UCSD-AML1 (cell line): ENCODE measurements around the gene SCN9A.
"Not testable (repeated sequence)": the region's sequence is repeated elsewhere in the genome, so short reads cannot be mapped to it uniquely, and the experiment has no call there.

Experiments used
- DNase-seq: peaks from one replicate; lab custom pipeline; 2025; ENCODE audit not compliant: unreplicated experiment; lab: John Stamatoyannopoulos, UW

Gene SCN9A

DNA sequence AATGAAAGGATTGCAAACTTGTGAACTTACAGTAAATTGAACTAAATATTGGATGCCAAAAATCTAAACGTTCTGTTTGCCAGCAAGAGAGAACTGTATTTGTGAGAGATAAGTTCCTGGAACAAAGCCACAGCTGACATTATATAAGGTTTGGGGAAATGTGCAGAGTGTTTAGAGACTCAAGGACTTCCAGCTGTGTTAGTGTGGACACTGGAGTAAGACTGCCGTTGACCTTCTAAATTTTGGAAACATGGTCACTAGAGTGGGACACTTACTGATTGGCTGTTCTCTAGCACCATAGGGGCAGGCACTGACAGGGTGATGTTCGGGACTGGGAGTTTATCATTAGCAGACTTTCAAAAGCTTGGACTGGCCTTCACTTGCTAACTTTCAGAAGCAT lies 40.5 kb downstream of the SCN9A start:
- no peak for DNase-seq

DNA sequence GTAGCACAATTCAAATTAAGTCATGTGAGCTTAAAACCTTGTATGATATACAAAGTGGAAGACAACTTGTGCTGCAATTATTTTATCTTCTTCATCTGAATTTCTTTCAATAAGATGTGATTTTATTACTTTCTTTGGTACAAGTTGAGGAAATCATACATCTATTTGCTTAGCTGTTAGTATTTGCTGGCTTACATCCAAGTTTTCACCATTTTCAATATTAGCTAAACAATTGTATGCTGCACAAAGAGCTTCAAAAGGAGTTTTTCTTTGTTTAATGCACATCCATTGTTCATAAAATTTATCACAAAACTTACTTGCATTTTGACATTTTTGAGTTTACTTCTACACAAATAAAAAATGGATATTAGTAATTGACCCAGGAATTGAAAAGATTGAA lies 40.9 kb downstream of the SCN9A start:
- no peak for DNase-seq

DNA sequence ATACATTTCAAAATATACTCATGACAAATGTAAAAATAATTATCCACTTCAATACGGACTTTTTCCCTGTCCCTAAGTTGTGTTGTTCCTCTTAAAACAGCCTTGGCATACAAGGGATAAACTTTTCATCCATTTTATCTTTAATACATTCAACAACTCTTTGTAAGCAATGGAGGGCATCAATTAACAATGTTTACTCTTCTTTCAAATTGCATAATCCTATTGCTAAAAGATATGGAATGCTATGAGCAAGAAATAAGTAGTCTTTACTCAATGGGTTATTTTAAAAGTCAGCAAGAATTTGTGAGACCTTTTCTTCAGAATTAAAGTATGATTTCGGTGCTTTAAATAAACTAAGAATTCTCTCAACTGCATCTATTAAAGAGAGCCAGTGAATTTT lies 41.9 kb downstream of the SCN9A start:
- DNase-seq, result no peak

DNA sequence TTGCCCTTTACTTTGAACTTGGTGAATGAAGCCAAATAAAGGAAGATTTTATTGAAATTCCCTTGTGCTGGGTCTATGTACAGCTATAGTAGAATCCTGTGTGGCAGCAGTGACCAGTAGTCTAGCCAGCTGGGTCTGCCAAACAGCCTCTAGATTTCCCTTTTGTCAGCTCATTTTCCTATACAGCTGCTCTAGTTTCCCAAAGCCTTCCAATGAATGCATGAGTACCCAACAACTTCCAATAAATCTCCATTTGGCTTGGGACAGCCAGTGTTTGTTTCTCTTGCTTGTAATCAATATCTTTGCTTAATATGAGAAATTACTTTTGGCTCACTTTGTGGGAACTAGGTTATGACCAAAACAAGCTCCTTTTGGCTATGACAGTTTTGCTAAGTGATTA lies 43.6 kb downstream of the SCN9A start:
- DNase-seq, result no peak

DNA sequence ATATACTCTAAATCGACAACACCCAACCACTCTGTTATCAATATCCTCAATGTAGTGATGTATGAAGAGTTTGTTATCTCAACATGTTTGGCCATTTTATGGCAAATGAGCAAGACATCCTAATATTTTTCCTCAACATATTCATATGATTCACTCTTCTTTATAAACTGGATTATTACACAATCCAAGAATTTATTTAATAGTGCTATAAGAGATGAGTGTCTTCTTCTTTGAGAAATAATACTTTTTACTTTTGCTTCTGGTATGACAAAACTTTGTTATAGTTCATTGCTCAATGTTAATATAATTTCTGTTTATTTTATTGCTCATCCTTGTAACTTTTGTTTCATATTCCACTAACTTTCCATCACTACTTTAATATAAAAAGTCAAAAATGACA lies 44.3 kb downstream of the SCN9A start:
- no peak for DNase-seq

DNA sequence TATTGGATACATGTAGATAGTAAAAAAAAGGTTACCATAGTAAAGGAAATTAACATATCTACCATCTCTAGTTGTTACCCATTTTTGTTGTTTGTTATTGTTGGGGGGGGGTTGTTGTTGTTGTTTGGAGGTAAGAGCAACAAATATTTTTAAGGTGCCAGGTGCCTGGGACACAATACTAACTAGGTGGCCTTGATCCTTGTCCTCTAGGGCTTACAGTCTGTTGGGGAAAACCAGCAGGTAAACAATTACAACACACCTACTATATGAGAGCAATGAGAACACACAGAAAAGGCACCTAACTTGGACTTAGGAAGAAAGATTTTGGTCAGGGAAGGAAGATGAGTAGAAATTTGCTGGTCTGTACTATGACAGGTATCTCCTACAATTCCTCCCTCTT lies 46.3 kb downstream of the SCN9A start:
- no peak for DNase-seq

DNA sequence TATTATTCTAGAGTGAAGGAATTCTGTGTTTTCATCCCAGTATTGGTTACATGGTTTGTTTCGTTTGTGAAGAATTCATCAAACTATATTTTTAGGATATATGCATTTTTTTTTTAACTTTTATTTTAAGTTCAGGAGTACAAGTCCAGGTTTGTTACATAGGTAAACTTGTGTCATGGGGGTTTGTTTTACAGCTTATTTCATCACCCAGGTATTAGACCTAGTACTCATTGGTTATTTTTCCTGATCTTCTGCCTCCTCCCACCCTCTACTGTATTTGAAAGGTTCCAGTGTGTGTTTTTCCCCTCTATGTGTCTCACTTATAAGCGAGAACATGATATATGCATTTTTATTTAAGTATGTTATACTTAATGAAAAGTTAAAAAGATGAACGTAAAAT lies 47.6 kb downstream of the SCN9A start:
- no peak for DNase-seq

DNA sequence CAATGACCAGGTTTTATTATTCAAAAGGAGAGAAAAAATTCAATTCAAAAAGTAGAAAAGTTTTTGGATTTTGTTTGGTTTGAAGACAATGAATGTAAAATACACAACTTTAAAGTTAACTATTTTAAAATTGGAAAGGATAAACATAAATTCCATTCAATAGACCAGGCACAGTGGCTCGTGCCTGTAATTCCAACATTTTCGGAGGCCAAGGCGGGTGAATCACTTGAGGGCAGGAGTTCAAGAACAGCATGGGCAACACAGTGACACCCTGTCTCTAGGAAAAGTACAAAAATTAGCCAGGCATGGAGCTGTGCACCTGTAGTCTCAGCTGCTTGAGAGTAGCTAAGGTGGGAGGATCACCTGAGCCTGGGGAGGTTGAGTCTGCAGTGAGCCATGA lies 54.7 kb downstream of the SCN9A start:
- no peak for DNase-seq

DNA sequence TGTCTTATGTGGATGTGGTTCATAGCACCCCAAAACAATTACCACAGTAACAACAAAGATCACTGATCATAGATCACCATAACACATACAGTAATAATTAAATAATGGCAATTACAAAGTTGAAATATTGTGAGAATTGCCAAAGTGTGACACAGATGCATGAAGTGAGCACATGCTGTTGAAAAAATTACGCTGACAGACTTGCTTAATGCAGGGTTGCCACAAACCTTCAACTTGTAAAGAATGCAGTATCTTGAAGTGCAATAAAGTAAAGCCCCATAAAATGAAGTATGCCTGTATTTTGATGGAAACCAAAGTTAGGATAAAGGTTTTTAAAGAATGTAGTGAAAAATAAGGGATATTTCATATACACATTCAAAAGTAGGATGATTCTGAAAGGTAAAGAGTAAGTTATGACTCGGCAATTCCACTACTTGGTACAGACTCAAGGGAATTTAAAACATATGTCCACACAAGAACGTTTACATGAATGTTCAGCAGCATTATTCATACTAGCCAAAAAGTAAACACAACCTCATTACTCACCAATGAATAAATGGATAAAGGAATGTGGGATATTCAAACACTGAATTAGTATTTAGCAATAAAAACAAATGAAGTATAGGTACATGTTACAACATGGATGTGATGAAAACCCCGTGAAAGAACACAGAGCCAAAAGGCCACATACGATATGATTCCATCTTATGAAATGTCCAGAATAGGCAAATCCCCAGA lies 61.6 kb downstream of the SCN9A start:
- DNase-seq, result no peak

DNA sequence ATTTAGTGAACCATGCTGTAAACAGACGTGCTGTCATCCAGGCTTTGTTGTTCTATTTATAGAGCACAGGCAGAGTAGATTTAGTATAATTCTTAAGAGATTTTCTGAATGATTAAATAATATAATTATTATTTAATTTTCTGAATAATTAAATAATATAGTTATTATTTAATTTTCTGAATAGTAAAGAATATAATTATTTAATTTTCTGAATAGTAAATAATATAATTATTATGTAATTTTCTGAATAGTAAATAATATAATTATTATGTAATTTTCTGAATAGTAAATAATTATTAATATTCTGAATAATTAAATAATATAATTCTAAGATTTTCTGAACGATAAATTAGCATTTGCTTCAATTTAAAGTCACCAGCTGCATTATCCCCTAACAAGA lies 62.9 kb downstream of the SCN9A start:
- DNase-seq, result not testable (repeated sequence)

DNA sequence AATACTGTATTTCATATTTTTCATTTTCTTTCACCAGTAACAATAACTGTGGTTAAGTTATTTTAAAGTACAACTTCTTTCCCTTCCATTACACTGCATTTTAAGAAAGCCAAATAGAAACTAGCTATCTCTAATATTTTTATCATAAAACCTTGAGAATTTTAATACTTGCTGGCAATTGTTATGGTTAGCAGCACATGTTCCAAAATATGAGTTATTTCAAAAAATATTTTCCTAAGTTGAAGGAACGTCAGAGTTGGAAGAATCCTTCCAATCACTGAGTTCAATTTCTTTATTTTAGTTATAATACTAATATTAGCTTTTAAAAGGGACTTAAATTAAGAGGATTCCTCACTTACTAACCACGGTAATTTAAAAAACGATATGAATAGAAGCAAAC lies 68.4 kb downstream of the SCN9A start:
- no peak for DNase-seq

DNA sequence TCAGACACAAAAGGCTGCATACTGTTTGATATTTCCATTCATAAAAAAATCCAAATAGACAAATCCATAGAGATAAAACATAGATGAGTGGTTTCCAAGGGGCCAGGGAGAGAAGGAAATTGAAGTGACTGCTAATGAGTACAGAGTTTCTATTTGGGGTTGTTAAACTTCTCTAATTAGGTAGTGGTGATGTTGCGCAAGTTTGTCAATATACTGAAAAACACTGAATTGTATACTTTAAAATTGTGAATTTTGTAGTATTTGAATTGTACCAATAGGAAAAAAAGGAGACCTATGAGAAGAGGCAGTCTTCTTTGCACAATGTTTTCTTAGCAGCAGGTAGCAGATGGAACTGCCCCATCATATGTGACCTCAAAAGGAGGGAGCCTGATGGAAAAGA lies 71.1 kb downstream of the SCN9A start:
- no peak for DNase-seq

DNA sequence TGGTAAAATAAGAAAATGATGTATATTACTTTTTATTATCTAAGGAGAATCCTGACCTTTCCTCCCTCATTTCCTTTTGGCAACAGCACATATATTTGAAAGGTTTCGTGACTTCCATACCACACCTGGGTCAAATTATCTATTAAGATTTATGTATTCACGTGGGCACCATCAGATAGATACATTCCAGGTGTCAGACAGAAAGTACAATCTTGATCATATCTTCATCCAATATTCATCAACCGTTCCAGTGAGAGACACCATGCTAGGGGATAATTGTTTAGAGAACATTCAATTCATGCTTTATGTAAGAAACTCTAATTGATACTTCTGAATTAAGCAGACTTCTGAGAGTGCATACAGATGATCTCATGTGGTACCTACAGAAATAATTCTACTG lies 73.7 kb downstream of the SCN9A start:
- DNase-seq, result no peak

DNA sequence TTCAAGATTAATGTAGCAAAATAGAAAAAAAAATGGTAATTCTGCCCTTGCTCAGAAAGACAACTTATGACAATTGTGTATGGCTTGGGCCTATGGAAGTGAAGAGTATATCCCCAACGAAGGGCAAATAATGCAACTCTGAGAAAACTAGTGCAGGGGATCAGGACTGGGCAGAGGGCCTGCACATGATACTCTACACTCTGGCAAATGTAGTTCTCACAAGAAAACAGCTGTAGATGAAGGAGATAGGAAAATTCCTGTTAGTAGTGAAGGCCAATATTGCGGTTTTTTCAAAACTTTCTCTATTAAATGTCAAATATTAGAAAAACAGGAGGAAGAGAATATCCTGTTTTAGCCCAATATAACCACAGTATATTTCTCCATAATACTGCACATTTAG lies 77.8 kb downstream of the SCN9A start:
- no peak for DNase-seq

DNA sequence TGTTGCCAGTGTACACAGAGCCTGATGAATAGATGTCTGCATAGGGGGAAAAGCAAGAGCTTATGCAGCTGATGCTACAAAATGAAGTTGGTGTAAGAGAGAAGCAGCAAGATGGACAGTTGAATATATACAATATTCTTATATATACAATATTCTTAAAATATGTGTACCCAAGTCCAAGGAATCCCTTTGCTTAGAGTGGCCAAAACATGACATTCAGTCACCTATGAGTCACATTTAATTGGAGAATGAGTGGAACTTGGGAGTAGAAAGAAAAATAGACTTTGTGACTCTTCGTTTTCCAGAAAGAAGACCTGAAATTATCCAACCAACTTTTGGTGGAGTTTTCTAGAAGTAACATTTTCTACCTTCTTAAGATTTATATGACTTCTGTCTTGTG lies 81.8 kb downstream of the SCN9A start:
- DNase-seq, result no peak

DNA sequence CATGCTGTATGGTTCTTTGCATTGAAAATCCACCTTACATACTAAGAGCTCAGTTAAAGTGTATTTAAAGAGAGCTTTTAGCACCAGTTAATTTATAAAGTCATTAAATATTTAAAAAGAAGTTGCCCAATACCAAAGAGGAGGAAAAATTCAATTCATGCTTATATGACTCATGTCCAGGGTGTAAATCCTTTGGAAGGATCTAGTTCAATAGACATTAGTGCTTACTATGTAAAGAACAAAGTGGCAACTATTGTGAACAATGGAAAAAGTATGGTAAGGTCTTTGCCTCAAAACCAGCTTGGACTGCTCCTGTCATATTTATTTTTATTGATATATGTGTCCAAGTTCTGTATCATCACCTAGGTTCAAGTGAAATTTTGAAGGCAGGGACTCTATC lies 90.5 kb downstream of the SCN9A start:
- DNase-seq, result no peak

DNA sequence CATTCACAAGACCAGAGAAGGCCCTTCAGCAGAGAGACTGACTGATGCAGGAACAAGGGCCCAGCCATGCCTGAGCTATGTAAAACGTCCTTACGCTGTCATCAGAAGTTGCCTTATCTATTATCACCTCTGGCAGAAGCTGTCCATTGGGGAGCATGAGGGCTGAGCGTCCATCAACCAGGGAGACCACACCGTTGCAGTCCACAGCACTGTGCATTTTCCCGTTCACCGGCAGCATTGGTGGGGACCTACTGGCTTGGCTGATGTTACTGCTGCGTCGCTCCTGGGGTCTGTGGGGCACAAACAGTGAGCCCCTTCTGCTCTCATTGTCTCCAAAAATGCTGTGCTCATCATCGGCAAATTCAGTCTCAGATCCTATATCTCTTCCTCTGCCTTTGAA lies 91.4 kb downstream of the SCN9A start:
- DNase-seq, result no peak

DNA sequence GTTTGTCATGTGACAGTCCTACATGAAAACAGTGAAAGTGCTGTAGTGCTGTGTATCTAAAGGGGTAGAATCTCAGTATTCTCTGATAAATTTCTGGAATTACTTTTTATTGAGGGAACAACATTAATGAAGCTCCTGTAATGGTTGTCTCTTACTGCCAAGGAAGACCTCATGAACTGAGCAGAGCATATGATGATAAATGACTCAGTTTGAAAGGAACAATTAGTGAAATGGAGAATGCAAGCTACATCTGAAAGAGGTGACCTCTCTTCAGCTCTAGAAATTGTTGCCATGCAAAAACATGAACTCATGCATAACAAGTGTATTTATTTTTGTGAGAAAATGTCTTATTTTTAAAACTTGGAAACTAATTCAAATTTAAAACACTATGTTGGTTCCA lies 93.6 kb downstream of the SCN9A start:
- DNase-seq, result no peak

DNA sequence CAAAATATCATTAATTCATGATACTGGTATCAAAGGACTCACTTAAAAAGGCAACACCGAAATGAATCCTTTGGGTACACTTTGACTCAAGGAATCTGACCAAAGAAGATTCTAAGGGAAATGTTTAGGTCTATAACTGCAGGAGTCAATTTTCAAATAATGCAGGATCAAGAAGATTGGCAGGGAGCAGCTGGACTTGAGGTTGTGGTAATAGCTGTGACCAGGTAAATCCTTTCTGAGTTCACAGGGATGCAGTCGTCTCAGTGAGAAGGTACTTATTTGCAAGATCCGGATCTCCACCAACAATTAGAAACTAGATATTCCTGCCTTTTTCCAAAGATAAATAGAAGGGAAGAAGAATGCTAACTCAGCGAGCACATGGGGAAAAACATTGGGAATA lies 96.9 kb downstream of the SCN9A start:
- DNase-seq, result no peak

DNA sequence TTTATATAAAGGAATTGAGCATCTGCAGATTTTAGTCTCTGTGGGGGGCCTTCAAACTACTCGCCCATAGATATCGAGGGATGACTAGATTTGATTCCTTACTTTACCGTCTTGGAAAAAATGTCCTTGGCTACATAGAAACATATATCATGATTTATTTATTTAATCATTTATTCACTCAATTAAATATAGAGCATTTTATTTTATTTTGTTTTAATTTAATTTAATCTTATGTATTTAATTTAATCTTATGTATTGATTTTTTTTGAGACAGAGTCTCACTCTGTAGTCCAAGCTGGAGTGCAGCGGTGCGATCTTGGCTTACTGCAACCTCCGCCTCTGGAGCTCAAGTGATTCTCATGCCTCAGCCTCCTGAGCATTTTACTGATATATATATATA lies 105.4 kb downstream of the SCN9A start:
- no peak for DNase-seq

DNA sequence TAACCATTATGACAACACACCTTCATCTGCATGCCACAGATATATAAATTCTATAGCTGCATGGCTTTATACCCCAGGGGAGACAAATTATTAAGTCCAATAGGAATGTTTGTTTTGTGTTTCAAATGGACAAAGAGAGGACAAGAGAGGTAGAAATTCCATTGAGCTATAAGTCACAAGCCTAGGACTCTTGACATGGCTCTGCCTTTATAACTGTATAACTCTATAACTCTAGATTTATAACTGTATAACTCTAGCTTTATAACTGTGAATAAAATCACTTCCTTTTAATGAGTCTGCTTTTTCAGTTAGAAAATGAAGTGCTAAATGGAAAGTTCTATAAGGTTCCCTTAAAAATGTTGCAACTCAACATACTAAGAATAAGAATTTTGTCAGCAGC lies 106.4 kb downstream of the SCN9A start:
- no peak for DNase-seq

DNA sequence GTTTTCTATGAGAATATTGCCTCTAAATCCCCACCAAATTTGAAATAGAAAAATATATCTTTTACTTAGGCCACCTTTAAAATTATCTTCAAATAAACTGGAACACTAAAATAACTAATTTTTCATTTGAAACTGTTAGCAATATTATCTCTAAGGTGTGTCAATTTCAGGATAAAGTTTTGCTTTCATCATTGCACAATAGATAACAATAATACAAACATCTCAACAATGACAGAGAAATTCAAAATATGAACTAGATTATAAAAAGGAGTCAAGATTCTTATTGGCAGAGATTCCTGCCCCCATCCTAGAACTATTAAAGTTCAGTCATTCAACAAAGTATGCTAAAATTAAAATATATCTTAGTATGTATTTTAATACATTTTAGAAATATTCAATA lies 117.9 kb downstream of the SCN9A start:
- no peak for DNase-seq

DNA sequence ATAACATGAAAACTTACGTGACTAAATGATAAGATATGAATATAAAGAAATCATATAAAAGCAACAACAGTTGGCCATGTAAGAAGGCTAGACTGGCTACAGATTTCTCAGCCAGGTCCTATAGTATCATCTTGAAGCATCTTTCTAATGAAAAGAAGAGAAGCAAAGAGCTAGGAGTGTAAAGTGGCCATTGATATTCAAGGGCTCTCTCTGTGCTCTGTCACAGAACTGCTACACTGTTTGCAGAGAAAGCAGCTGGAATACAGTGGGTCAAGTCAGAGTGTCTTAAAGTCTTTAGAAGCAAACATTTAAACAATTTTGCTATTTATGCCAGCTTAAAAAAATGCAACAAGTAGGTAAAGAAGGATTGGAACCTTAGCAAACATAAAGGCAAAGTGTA lies 118.8 kb downstream of the SCN9A start:
- DNase-seq, result no peak

DNA sequence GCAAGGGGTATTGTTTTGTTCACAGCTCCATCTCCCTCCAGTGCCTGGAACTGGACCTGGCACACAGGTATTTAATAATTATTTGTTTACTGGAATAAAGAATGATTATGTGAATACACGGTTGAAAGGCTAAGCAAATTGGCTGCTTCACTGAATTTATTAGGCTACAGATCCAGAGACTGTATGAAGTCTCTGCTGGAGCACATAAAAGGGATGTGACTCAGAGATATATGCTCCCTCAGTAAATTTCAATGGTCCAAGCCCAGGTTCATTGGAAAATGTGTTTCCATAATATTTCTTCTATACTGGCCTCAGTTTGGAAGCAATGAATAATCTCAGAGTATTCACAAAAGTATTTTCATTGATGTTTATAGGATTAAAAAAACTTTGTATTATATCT lies 126.4 kb downstream of the SCN9A start:
- DNase-seq, result no peak
